H1 (cell line): ENCODE measurements around the gene MAP1B. TPM values are rescaled to one million over a fixed set of nuclear protein-coding genes. Genes with fewer than 3 reads are reported as not detected.

Source experiments
- CTCF ChIA-PET: fragments of 300-600 bp; sonication (Branson Sonifier 250); formaldehyde crosslinking; loops from one replicate; lab custom pipeline; 2021; ENCODE audit not compliant: partially characterized antibody; lab: Charles Lee
- POLR2A ChIA-PET: fragments of 300-600 bp; sonication (Branson Sonifier 250); formaldehyde crosslinking; loops from one replicate; lab custom pipeline; 2021; ENCODE audit warnings: inconsistent platforms; ENCODE audit not compliant: partially characterized antibody; lab: Charles Lee
- DNase-seq, 2 experiments: peaks; one replicate each; pipeline versions ENCODE4 v3.0.0 to v3.0.0-alpha.2; 2010 to 2022; ENCODE audit warnings: low spot score in 2 of 2, low read depth in 1 of 2, mixed read lengths in 1 of 2
- FAIRE-seq: peaks from 2 replicates; lab custom pipeline; 2011; peaks lifted over from hg19 to GRCh38; lab: Jason Lieb, UNC
- H2AFZ ChIP-seq: 2 replicates; pipeline ENCODE4 v1.8.1; 2012; ENCODE audit warnings: low read length, inconsistent platforms
- H2AK5ac ChIP-seq: 2 replicates; pipeline ENCODE4 v1.6.1; 2013; ENCODE audit warnings: low read depth, low read length
- H2BK120ac ChIP-seq: replicated peaks from 2 replicates; pipeline ENCODE3; 2013; ENCODE audit warnings: low read depth, low read length, inconsistent platforms
- H2BK12ac ChIP-seq: 2 replicates; pipeline ENCODE4 v1.6.1; 2013; ENCODE audit warnings: low read depth, low read length
- H2BK15ac ChIP-seq: 2 replicates; pipeline ENCODE4 v1.6.1; 2013; ENCODE audit warnings: low read length
- H2BK20ac ChIP-seq: 2 replicates; pipeline ENCODE4 v1.6.1; 2013; ENCODE audit warnings: low read length
- H2BK5ac ChIP-seq: 2 replicates; pipeline ENCODE4 v1.6.1; 2013; ENCODE audit warnings: low read depth, low read length
- H3K14ac ChIP-seq: 2 replicates; pipeline ENCODE4 v1.6.1; 2013; ENCODE audit warnings: inconsistent platforms; ENCODE audit not compliant: insufficient read length
- H3K18ac ChIP-seq: 2 replicates; pipeline ENCODE4 v1.6.1; 2013; ENCODE audit warnings: low read length; ENCODE audit errors: extremely low read depth
- H3K23ac ChIP-seq: 2 replicates; pipeline ENCODE4 v1.6.1; 2013; ENCODE audit warnings: inconsistent platforms; ENCODE audit not compliant: insufficient read length
- H3K23me2 ChIP-seq: 2 replicates; pipeline ENCODE4 v1.6.1; 2013; ENCODE audit warnings: low read depth, low read length
- H3K27ac ChIP-seq: 2 replicates; pipeline ENCODE4 v1.6.1; 2011; ENCODE audit warnings: low read depth, low read length, inconsistent platforms
- H3K27me3 ChIP-seq, 4 experiments: replicated peaks in 1 of 4; 1 replicate in 1 of 4; 2 replicates in 3 of 4; pipeline versions ENCODE4 v1.6.1 to v1.8.1; 2011 to 2013; ENCODE audit warnings: low read length in 3 of 4, mild to moderate bottlenecking in 3 of 4, inconsistent platforms in 2 of 4, mixed read lengths in 2 of 4, moderate library complexity in 1 of 4; ENCODE audit not compliant: control insufficient read depth in 3 of 4, insufficient read depth in 3 of 4; ENCODE audit errors: extremely low read depth in 1 of 4
- H3K36me3 ChIP-seq, 4 experiments: 2 replicates each; pipeline versions ENCODE4 v1.6.1 to v1.8.1; 2011 to 2013; ENCODE audit warnings: mild to moderate bottlenecking in 4 of 4, low read length in 3 of 4, moderate library complexity in 2 of 4, control low read depth in 1 of 4, inconsistent platforms in 1 of 4; ENCODE audit not compliant: insufficient read depth in 4 of 4, control insufficient read depth in 2 of 4
- H3K4ac ChIP-seq: replicated peaks from 2 replicates; pipeline ENCODE3; 2013; ENCODE audit warnings: low read length, low read depth, mixed read lengths, inconsistent platforms; ENCODE audit not compliant: insufficient read length
- H3K4me1 ChIP-seq, 4 experiments: replicated peaks in 1 of 4; 1 replicate in 1 of 4; 2 replicates in 3 of 4; pipeline versions ENCODE4 v1.6.1 to v1.8.1; 2011 to 2013; ENCODE audit warnings: low read length in 3 of 4, inconsistent platforms in 2 of 4, mixed read lengths in 1 of 4; ENCODE audit not compliant: insufficient read depth in 4 of 4, control insufficient read depth in 3 of 4
- H3K4me2 ChIP-seq, 2 experiments: 2 replicates each; pipeline versions ENCODE4 v1.6.1 to v1.8.1; 2011 to 2013; ENCODE audit warnings: low read depth in 2 of 2, low read length in 2 of 2, control low read depth in 1 of 2, inconsistent platforms in 1 of 2, mild to moderate bottlenecking in 1 of 2; ENCODE audit not compliant: insufficient read depth in 1 of 2
- H3K4me3 ChIP-seq, 4 experiments: fragments of 200-600, 300-600 bp in 1 of 4; sonication (generic), shearing (Covaris generic), sonication (Bioruptor Twin) in 1 of 4; 2 replicates each; pipeline versions ENCODE4 v1.5.1 to v1.8.1; 2011 to 2016; ENCODE audit warnings: low read length in 4 of 4, low read depth in 3 of 4, control low read depth in 2 of 4, inconsistent platforms in 2 of 4, mild to moderate bottlenecking in 2 of 4, mixed read lengths in 1 of 4, moderate library complexity in 1 of 4; ENCODE audit not compliant: insufficient read depth in 2 of 4; ENCODE audit errors: extremely low read depth in 1 of 4
- H3K56ac ChIP-seq: replicated peaks from 2 replicates; pipeline ENCODE3; 2013; ENCODE audit warnings: low read depth, mild to moderate bottlenecking, mixed read lengths, low read length, inconsistent platforms; ENCODE audit not compliant: insufficient read length
- H3K79me1 ChIP-seq: 2 replicates; pipeline ENCODE4 v1.6.1; 2013; ENCODE audit warnings: low read depth, low read length, control low read depth
- H3K79me2 ChIP-seq, 2 experiments: 2 replicates each; pipeline versions ENCODE4 v1.6.1 to v1.8.1; 2012 to 2013; ENCODE audit warnings: low read length in 2 of 2, mild to moderate bottlenecking in 2 of 2, inconsistent platforms in 1 of 2; ENCODE audit not compliant: insufficient read depth in 2 of 2, control insufficient read depth in 1 of 2
- H3K9ac ChIP-seq, 4 experiments: replicated peaks in 1 of 4; 1 replicate in 1 of 4; 2 replicates in 3 of 4; pipeline versions ENCODE4 v1.6.1 to v1.8.1; 2011 to 2013; ENCODE audit warnings: low read depth in 3 of 4, low read length in 3 of 4, control low read depth in 2 of 4, mild to moderate bottlenecking in 2 of 4, moderate library complexity in 2 of 4, inconsistent platforms in 1 of 4; ENCODE audit errors: extremely low read depth in 1 of 4
- H3K9me3 ChIP-seq, 2 experiments: 2 replicates each; pipeline versions ENCODE4 v1.6.1 to v1.8.1; 2012 to 2013; ENCODE audit warnings: mild to moderate bottlenecking in 2 of 2, moderate library complexity in 2 of 2, control low read depth in 1 of 2, inconsistent platforms in 1 of 2, low read depth in 1 of 2, low read length in 1 of 2, mixed read lengths in 1 of 2; ENCODE audit not compliant: insufficient read depth in 2 of 2
- H4K20me1 ChIP-seq, 2 experiments: replicated peaks in 1 of 2; 2 replicates each; pipeline versions ENCODE3 to v1.8.1; 2011 to 2013; ENCODE audit warnings: inconsistent platforms in 2 of 2, low read length in 2 of 2, mild to moderate bottlenecking in 1 of 2; ENCODE audit not compliant: insufficient read depth in 2 of 2, control insufficient read depth in 1 of 2
- H4K5ac ChIP-seq: 2 replicates; pipeline ENCODE4 v1.6.1; 2013; ENCODE audit warnings: low read length, low read depth, mixed read lengths, inconsistent platforms; ENCODE audit not compliant: insufficient read length
- H4K8ac ChIP-seq: 2 replicates; pipeline ENCODE4 v1.8.0; 2013; ENCODE audit warnings: mild to moderate bottlenecking, moderate library complexity, low read length, inconsistent platforms; ENCODE audit not compliant: insufficient read depth; ENCODE audit errors: extremely low read depth
- H4K91ac ChIP-seq: replicated peaks from 2 replicates; pipeline ENCODE3; 2013; ENCODE audit warnings: low read length, mixed read lengths, inconsistent platforms; ENCODE audit not compliant: insufficient read length
- BRCA1 ChIP-seq: IDR thresholded peaks from 2 replicates; pipeline ENCODE4 v1.6.1; 2012; ENCODE audit warnings: low read depth, low read length, improper control_type of control experiment
- EZH2 ChIP-seq: fragments of 200-600 bp; sonication (generic); IDR thresholded peaks from 2 replicates; pipeline ENCODE4 v1.7.1; 2012; ENCODE audit warnings: low read depth, mild to moderate bottlenecking, moderate library complexity, low read length, inconsistent platforms; ENCODE audit not compliant: severe bottlenecking
- KDM4A ChIP-seq: IDR thresholded peaks from one replicate; pipeline ENCODE4 v1.7.1; 2012; ENCODE audit warnings: low read depth, mild to moderate bottlenecking, moderate library complexity, low read length, inconsistent platforms; ENCODE audit not compliant: severe bottlenecking
- KDM5A ChIP-seq: fragments of 200-600 bp; IDR thresholded peaks from 2 replicates; pipeline ENCODE4 v1.7.1; 2012; ENCODE audit warnings: mild to moderate bottlenecking, low read length, inconsistent platforms, mixed read lengths
- NRF1 ChIP-seq: IDR thresholded peaks from 2 replicates; pipeline ENCODE4 v1.6.1; 2011; ENCODE audit warnings: mild to moderate bottlenecking, low read depth, low read length, improper control_type of control experiment
- PHF8 ChIP-seq: fragments of 200-600 bp; sonication (generic); conservative IDR thresholded peaks from 2 replicates; pipeline ENCODE4 v1.7.1; 2012; ENCODE audit warnings: low read depth, mild to moderate bottlenecking, inconsistent platforms, low read length, moderate library complexity
- RFX5 ChIP-seq: IDR thresholded peaks from 2 replicates; pipeline ENCODE4 v1.6.1; 2011; ENCODE audit warnings: low read depth, low read length, improper control_type of control experiment, borderline replicate concordance
- SIN3A ChIP-seq, 2 experiments: IDR thresholded peaks in 1 of 2; conservative IDR thresholded peaks in 1 of 2; 2 replicates each; pipeline ENCODE4 v1.6.1; 2011 to 2012; ENCODE audit warnings: low read length in 2 of 2, improper control_type of control experiment in 1 of 2, low read depth in 1 of 2, mild to moderate bottlenecking in 1 of 2
- SIX5 ChIP-seq: IDR thresholded peaks from 2 replicates; pipeline ENCODE4 v1.6.1; 2011; ENCODE audit warnings: mild to moderate bottlenecking, low read depth, low read length
- TAF7 ChIP-seq: optimal IDR thresholded peaks from 2 replicates; pipeline ENCODE3; 2011; ENCODE audit warnings: low read depth, mild to moderate bottlenecking, inconsistent platforms, low read length, moderate library complexity, borderline replicate concordance
- TCF12 ChIP-seq: IDR thresholded peaks from 2 replicates; pipeline ENCODE4 v1.6.1; 2011; ENCODE audit warnings: low read depth, mild to moderate bottlenecking, low read length
- WGBS, 2 experiments: shearing (Covaris generic) in 1 of 2; methylation state at CpG; one replicate each; pipeline versions ENCODE4 v1.1.6 to v1.1.7; 2013 to 2015; ENCODE audit warnings: low lambda C conversion rate in 2 of 2, mixed read lengths in 2 of 2, inconsistent platforms in 1 of 2, low coverage in 1 of 2, missing lambda C conversion rate in 1 of 2; ENCODE audit not compliant: insufficient replicate concordance in 2 of 2, insufficient coverage in 1 of 2, insufficient read length in 1 of 2; ENCODE audit errors: extremely low coverage in 1 of 2, missing lambda C conversion rate in 1 of 2; 5-methylcytosine and 5-hydroxymethylcytosine counted together
- polyA plus RNA-seq, 7 experiments: library from polyadenylated mRNA; depleted of rRNA in 3 of 7; stranded (reverse) in 5 of 7; unstranded in 2 of 7; fragments of >200 nt in 5 of 7; fragments of 200-250 nt in 2 of 7; gene quantifications; 1 replicate in 5 of 7; 2 replicates in 1 of 7; 4 replicates in 1 of 7; pipeline versions ENCODE4 v1.2.1 to v1.2.3, GENCODE V29; 2011 to 2013; ENCODE audit warnings: missing spikeins in 2 of 7, mixed read lengths in 2 of 7
- total RNA-seq: library from RNA; stranded (reverse); fragmentation: NEBNext Ultra II Directional; extraction: Animal tissue kit (Norgen Biotek cat#: 25700); gene quantifications from 2 replicates; pipeline ENCODE4 v1.2.1, GENCODE V29; 2021

Gene MAP1B
- total and polyA plus RNA-seq, 2 of the 8 experiments (the other 6 are each of a cell fraction or from before 2014, with no cell fraction given), result 24.5 to 120 TPM

DNA sequence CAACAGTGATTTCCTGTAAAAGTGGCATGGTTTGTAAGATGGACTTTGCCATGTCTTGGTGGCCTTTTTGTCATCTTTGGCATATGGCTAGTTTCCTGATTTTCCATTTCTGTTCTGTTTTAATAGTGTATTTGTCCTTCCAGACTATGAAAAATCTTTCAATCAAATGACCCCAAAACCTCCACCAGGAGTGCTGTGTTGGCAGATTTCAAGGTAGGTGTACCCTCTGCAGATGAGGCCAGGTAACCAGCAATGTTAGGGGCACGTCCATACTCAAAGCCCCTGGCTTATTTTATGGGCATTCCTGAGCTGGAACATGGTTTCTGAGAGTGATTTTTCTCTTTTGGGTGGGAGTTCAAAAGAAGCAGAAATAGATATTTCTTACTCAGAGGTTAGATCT, 15.2 kb upstream of the MAP1B start:
- peaks cover 0 to 2% of the 10 kb centered on the region in 2 experiments for H4K20me1 ChIP-seq
- H3K14ac ChIP-seq, result no peak overlapping the region
- H3K4me2 ChIP-seq, result no peak overlapping the region
- H4K8ac ChIP-seq, result no peak overlapping the region
- no peak overlapping the region for H2AFZ ChIP-seq
- H3K23ac ChIP-seq, result no peak overlapping the region
- H2BK20ac ChIP-seq, result no peak overlapping the region
- no peak overlapping the region for H4K91ac ChIP-seq
- TF ChIP-seq SIX5 (no peak), KDM4A (no peak), KDM5A (no peak), NRF1 (no peak), TCF12 (no peak), SIN3A (conservative IDR thresholded peaks at IDR 0.05 in 1 of 2, IDR thresholded peaks at IDR 0.05 in 1 of 2; ENCODE audit: low read depth in 1 of 2, low read length in 2 of 2) (no peak), PHF8 (no peak), RFX5 (no peak), TAF7 (no peak), BRCA1 (no peak), EZH2 (no peak)
- no peak overlapping the region for H3K4me3 ChIP-seq
- no peak overlapping the region for H3K18ac ChIP-seq
- H3K23me2 ChIP-seq, result no peaks in the 10 kb centered on the region
- no peaks in the 10 kb centered on the region for H3K79me1 ChIP-seq
- H3K9ac ChIP-seq, result no peak overlapping the region
- DNase-seq, result no peak
- H3K27me3 ChIP-seq, result no peaks in the 10 kb centered on the region
- H2BK15ac ChIP-seq, result no peak overlapping the region
- H3K27ac ChIP-seq, result no peak overlapping the region
- ChIA-PET CTCF (interaction anchor here (1.3 kb wide), 1 partner anchor 10 kb away, joined by 10 read pairs; no protein-coding TSS in a partner anchor), POLR2A (no interaction called here)
- H3K79me2 ChIP-seq, result no peaks in the 10 kb centered on the region
- H3K4ac ChIP-seq, result no peak overlapping the region
- 84% methylated on average over 1 of the region's 1 CpG; no CpG with 5 or more reads in 1 of the 2 experiments for WGBS, 2 experiments
- no peak overlapping the region for H4K5ac ChIP-seq
- no peaks in the 10 kb centered on the region for H3K4me1 ChIP-seq
- H3K56ac ChIP-seq, result no peak overlapping the region
- no peaks in the 10 kb centered on the region for H3K9me3 ChIP-seq
- no peak for FAIRE-seq
- no peak overlapping the region for H2BK12ac ChIP-seq
- no peak overlapping the region for H2AK5ac ChIP-seq
- H2BK120ac ChIP-seq, result no peak overlapping the region
- no peaks in the 10 kb centered on the region for H3K36me3 ChIP-seq
- no peak overlapping the region for H2BK5ac ChIP-seq
